Spinal cord (tissue), 10 donors: ENCODE data around the gene HELLS. TPM values are rescaled to one million over a fixed set of nuclear protein-coding genes. Genes with fewer than 3 reads are reported as not detected.
"Not testable (repeated sequence)": the region's sequence is repeated elsewhere in the genome, so short reads cannot be mapped to it uniquely, and the experiment has no call there.

Source experiments
- DNase-seq, 6 donors: peaks; one replicate each; pipeline versions ENCODE4 v3.0.0 to v3.0.0-alpha.2; 2013 to 2015; ENCODE audit warnings: low spot score in 6 of 6, low read depth in 4 of 6
- H3K27ac ChIP-seq: one replicate; pipeline ENCODE4 v1.5.1; 2013; ENCODE audit warnings: low read depth, low read length, control low read depth
- H3K27me3 ChIP-seq: one replicate; pipeline ENCODE4 v1.6.1; 2013; ENCODE audit warnings: low read length; ENCODE audit not compliant: control insufficient read depth, insufficient read depth
- H3K36me3 ChIP-seq: one replicate; pipeline ENCODE4 v1.6.1; 2013; ENCODE audit warnings: low read length; ENCODE audit not compliant: control insufficient read depth, insufficient read depth
- H3K4me1 ChIP-seq: one replicate; pipeline ENCODE4 v1.6.1; 2013; ENCODE audit warnings: low read length; ENCODE audit not compliant: control insufficient read depth, insufficient read depth
- H3K4me3 ChIP-seq: one replicate; pipeline ENCODE4 v1.5.1; 2013; ENCODE audit warnings: low read depth, low read length, control low read depth
- H3K9me3 ChIP-seq: one replicate; pipeline ENCODE4 v1.6.1; 2013; ENCODE audit warnings: low read length; ENCODE audit not compliant: control insufficient read depth, insufficient read depth
- WGBS: methylation state at CpG from one replicate; pipeline ENCODE4 v1.1.5; 2013; ENCODE audit warnings: missing lambda C conversion rate; ENCODE audit not compliant: insufficient coverage; 5-methylcytosine and 5-hydroxymethylcytosine counted together
- long read RNA-seq, 4 donors: transcript quantifications; one replicate each; lab custom pipeline, GENCODE V29; 2026
- polyA plus RNA-seq, 2 donors: library from polyadenylated mRNA; unstranded; fragments of 120-200 nt; gene quantifications; one replicate each; pipeline ENCODE4 v1.2.1, GENCODE V29; 2013; ENCODE audit not compliant: insufficient read length in 2 of 2
- total RNA-seq, 2 donors: library from RNA; depleted of rRNA in 1 of 2; stranded (reverse); fragments of 120-200 nt in 1 of 2; fragments of >200 nt in 1 of 2; gene quantifications; one replicate each; pipeline versions ENCODE4 v1.2.3 to v1.2.4, GENCODE V29; 2013 to 2014
- donor health status: healthy.

The HELLS gene
- 10 to 100 TPM; 27.3 to 34.7 TPM for total RNA-seq
- polyA plus RNA-seq = 10 to 100 TPM; 13.1 to 17.5 TPM
- long read RNA-seq, donor 1 = 0 reads
- long read RNA-seq, donor 2, partial matches to known transcripts = 6 of 7 reads
- long read RNA-seq, donor 2, other reads (novel, unspliced or antisense) = 0 of 7 reads
- long read RNA-seq, donor 3, partial matches to known transcripts = 0 of 2 reads
- long read RNA-seq, donor 3, other reads (novel, unspliced or antisense) = 0 of 2 reads
- long read RNA-seq, donor 4, partial matches to known transcripts = 0 of 1 reads
- long read RNA-seq, donor 4, other reads (novel, unspliced or antisense) = 0 of 1 reads

DNA sequence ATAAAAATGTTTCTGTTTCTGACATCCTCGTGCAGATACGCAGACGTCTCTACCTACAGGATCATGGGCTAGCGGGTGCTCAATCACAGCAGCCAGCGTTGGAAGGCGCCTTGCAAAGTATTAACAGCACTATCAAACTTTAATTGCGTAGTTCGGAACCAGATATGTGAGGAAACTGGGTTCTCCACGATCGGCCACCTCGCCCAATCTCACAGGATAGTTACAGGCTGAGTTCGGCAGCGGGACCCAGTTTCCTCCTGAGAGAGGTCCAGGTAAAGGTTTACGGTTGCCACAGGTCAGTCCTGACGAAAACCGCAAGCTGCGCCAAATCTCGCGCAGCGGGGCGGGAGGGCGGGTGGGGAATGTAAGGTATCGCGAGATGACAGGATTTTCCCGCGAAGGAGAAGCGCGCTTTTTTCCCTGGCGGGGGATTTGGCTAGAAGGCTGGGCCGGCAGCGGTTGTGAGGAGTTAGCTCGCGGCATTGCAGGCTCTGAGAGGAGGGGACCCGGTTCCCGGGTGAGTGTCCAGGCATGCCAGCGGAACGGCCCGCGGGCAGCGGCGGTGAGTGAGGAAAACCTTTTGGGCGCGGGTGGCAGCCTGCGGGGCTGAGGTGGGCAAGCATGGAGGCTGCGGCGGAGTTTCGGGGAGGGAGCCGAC is at the start of gene HELLS:
Gene HELLS (plus strand): TSS at position 398 of the 658 bp plus-strand sequence. CDS start 134 bp downstream, at position 532.
- Histone ChIP-seq H3K9me3 (no peaks in the 10 kb centered on the region), H3K36me3 (no peaks in the 10 kb centered on the region), H3K4me3 (peak within 1 kb of the TSS; percentile 93), H3K27me3 (no peaks in the 10 kb centered on the region), H3K4me1 (peaks cover 4% of the 10 kb centered on the region), H3K27ac (peak within 1 kb of the TSS; percentile 93)
- under 1% methylated on average over 44 of the region's 48 CpGs for WGBS
- peak; percentile 83 to 97 (median 86) for DNase-seq

DNA sequence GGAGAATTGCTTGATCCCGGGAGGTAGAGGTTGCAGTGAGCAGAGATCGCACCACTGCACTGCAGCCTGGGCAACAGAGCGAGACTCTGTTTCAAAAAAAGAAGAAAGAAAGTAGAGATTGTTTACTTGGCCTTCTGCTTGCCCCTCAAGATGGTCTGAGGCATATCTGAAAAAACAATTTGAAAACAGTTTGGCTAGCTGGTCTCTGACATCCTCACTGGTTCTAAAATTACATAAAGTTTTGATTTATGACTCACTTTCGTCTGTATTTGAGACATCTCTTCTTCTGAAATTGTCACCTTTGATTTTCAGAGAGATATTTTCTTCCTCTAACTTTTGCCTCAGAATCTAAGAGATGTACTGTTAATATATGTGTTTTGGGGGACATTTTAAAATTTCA is 49.6 kb upstream of the HELLS start:
- no peak for DNase-seq
- WGBS = 100% methylated on average over 2 of the region's 4 CpGs
- Histone ChIP-seq H3K4me1 (no peaks in the 10 kb centered on the region), H3K27ac (no peak overlapping the region), H3K36me3 (peaks cover 2% of the 10 kb centered on the region), H3K9me3 (no peaks in the 10 kb centered on the region), H3K4me3 (no peak overlapping the region), H3K27me3 (no peaks in the 10 kb centered on the region)

DNA sequence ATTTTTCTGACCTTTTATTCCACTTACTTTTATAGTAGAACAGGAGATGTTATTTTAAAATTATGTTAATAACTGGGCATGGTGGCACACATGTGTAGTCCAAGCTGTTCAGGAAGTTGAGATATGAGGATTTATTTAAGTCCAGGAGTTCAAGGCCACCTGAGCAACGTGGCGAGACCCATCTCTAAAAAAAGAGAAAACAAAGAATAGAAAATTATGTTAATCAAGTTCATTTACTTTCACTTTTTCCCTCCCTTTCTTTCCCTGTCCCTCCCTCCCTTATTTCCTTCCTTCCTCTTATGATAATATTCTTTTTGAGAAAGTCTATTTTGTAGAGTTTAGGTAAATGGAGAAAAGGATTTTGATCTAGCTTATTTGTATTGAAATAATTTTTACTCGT is 48.9 kb upstream of the HELLS start:
- no peaks in the 10 kb centered on the region for H3K4me1 ChIP-seq
- DNase-seq = no peak
- H3K27ac ChIP-seq = no peak overlapping the region
- H3K27me3 ChIP-seq = no peaks in the 10 kb centered on the region
- H3K9me3 ChIP-seq = no peaks in the 10 kb centered on the region
- no CpG with 5 or more reads among the region's 3 CpGs for WGBS
- H3K36me3 ChIP-seq = peaks cover 5% of the 10 kb centered on the region
- no peak overlapping the region for H3K4me3 ChIP-seq

DNA sequence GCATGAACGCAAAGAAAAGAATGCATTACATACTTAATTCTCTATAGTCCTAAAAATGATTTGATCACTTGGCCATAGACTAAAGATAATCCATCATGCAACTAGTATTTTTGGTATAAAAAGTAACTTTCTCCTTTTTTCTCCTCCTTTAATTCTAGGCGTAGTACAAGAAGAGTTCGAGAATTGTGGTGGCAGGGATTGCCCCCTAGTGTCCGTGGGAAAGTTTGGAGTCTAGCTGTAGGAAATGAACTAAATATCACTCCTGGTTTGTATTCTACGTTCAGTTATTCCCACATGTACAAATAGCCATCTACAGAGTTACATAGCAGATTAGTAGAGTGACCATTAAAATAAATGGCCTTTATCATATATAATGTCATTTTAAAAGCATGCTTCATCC is 45.5 kb upstream of the HELLS start:
- peak in 2 of 6 donors; percentile 7 to 28 for DNase-seq
- WGBS = no CpG with 5 or more reads among the region's 5 CpGs

DNA sequence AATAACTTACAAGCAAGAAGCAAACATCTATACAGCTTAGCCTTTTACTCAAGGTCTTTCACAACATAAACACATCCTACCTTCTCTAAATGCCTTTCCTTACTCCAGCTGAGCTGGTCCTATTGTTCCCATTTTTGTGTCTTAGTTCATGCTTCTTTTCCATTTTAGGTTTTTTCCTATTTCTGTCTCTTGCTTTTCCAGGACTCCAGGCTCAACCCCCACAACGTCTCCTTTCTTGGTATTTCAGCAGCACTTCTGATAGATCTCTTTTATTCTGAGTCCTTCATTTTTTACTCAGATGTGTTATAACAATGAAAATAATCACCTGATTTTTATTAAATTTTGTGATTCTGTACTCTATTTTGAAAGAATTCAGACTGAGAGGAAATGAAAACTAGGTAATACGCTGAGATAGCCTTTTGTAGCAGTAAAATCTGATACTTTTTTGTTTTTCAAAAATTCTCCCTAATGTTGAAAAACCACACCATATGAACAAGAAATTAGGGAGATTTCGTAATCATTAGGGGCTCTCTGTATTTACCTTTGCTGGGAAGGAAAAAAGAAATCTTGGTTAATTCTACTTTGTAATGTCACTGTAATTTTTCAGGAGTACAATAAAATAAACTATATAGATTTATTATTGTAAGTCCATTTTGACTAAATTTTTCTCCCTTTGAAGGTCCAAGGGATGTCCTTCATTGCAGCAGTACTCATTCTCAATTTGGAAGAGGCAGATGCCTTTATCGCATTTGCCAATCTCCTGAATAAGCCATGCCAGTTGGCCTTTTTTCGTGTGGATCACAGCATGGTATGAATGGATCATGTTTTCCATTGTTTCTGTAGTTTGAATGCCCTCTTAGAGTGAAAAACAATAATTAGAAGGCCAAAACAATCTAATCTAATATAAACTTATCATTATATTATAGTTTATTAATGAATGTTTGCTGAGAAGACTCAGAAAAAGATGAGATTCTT is 24.0 kb upstream of the HELLS start:
- no peak overlapping the region for H3K4me3 ChIP-seq
- no peak overlapping the region for H3K27ac ChIP-seq
- no peak for DNase-seq
- no peaks in the 10 kb centered on the region for H3K4me1 ChIP-seq
- no peaks in the 10 kb centered on the region for H3K27me3 ChIP-seq
- no CpG with 5 or more reads among the region's 5 CpGs for WGBS
- peaks cover 16% of the 10 kb centered on the region for H3K36me3 ChIP-seq
- no peaks in the 10 kb centered on the region for H3K9me3 ChIP-seq

More for the DNA sequence above, 45.5 kb upstream of the HELLS start:
- Histone ChIP-seq H3K27ac (no peak overlapping the region), H3K36me3 (peaks cover 2% of the 10 kb centered on the region), H3K27me3 (no peaks in the 10 kb centered on the region), H3K4me1 (no peaks in the 10 kb centered on the region), H3K9me3 (no peaks in the 10 kb centered on the region), H3K4me3 (no peak overlapping the region)

DNA sequence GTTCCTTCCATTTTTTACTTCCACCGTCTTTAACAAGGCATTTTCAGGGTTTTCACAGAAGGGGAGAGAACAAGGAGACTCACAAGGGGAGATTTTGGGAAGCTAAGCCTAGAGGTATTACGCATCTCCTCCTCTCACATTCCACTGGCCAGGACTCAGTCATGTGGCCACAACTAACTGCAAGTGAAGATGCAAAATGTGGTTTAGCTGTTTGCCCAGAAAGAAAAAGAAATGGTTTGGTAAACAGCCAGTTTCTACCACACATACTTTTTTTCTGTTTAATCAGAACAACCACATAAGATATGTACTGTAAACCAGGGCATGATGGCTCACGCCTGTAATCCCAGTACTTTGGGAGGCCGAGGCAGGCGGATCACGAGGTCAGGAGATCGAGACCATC is 21.4 kb upstream of the HELLS start:
- 100% methylated on average over 5 of the region's 7 CpGs for WGBS
- Histone ChIP-seq H3K4me1 (no peaks in the 10 kb centered on the region), H3K27me3 (no peaks in the 10 kb centered on the region), H3K9me3 (no peaks in the 10 kb centered on the region), H3K36me3 (peaks cover 16% of the 10 kb centered on the region), H3K27ac (no peak overlapping the region), H3K4me3 (no peak overlapping the region)
- no peak for DNase-seq

DNA sequence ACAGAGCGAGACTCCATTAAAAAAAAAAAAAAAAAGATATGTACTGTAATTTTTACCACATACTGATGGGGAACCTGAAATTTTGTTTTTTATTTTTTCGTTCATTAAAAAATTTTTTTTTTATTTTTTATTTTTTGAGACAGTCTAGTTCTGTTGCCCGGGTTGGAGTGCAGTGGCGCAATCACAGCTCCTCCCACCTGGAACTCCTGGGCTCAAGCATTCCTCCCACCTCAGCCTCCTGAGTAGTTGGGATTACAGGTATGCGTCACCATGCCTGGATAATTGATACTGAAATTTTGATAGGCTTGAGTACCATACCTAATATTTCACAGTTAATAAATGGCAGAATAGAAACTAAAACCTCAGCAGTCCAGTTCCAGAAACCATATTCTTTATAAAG is 20.9 kb upstream of the HELLS start:
- no CpG with 5 or more reads among the region's 5 CpGs for WGBS
- no peak for DNase-seq
- H3K36me3 ChIP-seq = peaks cover 16% of the 10 kb centered on the region
- H3K27ac ChIP-seq = no peak overlapping the region
- H3K4me3 ChIP-seq = no peak overlapping the region
- no peaks in the 10 kb centered on the region for H3K9me3 ChIP-seq
- H3K4me1 ChIP-seq = no peaks in the 10 kb centered on the region
- H3K27me3 ChIP-seq = no peaks in the 10 kb centered on the region

DNA sequence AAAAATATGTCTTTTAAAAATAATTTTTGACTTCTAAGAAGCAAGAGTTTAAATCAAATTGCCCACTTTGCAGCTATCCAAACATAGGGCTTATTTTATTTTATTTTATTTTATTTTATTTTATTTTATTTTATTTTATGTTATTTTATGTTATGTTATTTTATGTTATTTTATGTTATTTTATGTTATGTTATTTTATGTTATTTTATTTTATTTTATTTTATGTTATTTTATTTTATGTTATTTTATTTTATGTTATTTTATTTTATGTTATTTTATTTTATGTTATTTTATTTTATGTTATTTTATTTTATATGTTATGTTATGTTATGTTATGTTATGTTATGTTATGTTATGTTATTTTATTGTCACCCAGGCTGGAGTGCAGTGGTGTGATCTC is 14.0 kb upstream of the HELLS start:
- not testable (repeated sequence) for H3K36me3 ChIP-seq, H3K9me3 ChIP-seq, H3K27me3 ChIP-seq, H3K4me3 ChIP-seq, DNase-seq, H3K27ac ChIP-seq, H3K4me1 ChIP-seq

DNA sequence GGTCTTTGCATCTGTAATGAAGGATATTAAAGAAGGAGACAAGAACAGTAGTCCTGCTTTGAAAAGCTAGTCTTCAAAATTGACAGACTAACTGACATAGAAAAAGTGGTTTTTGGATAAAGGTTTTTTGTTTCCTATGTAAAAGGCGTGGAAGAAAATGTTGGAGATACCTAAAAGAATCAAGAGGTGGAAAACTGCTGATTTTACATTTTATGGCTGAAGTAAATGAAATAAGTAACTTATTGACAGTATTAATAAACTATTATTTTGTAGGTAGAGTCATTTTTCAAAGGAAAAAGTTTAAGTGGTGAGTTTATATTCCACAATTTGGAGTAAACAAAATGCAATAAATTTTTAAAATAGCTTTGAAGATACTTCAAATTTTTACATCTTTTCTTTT is 12.6 kb upstream of the HELLS start:
- Histone ChIP-seq H3K9me3 (no peaks in the 10 kb centered on the region), H3K27ac (no peak overlapping the region), H3K4me3 (no peak overlapping the region), H3K36me3 (peaks cover 3% of the 10 kb centered on the region), H3K4me1 (no peaks in the 10 kb centered on the region), H3K27me3 (no peaks in the 10 kb centered on the region)
- no CpG with 5 or more reads among the region's 1 CpG for WGBS
- DNase-seq = no peak
